ENCODE measurements around the gene TMEM214. TPM values are rescaled to one million over a fixed set of nuclear protein-coding genes. Genes with fewer than 3 reads are reported as not detected.
A peak's percentile ranks its signal among the peaks of the same experiment; 100 is the strongest.

The TMEM214 gene, protein sequence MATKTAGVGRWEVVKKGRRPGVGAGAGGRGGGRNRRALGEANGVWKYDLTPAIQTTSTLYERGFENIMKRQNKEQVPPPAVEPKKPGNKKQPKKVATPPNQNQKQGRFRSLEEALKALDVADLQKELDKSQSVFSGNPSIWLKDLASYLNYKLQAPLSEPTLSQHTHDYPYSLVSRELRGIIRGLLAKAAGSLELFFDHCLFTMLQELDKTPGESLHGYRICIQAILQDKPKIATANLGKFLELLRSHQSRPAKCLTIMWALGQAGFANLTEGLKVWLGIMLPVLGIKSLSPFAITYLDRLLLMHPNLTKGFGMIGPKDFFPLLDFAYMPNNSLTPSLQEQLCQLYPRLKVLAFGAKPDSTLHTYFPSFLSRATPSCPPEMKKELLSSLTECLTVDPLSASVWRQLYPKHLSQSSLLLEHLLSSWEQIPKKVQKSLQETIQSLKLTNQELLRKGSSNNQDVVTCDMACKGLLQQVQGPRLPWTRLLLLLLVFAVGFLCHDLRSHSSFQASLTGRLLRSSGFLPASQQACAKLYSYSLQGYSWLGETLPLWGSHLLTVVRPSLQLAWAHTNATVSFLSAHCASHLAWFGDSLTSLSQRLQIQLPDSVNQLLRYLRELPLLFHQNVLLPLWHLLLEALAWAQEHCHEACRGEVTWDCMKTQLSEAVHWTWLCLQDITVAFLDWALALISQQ
- 21.0 TPM for total RNA-seq

DNA sequence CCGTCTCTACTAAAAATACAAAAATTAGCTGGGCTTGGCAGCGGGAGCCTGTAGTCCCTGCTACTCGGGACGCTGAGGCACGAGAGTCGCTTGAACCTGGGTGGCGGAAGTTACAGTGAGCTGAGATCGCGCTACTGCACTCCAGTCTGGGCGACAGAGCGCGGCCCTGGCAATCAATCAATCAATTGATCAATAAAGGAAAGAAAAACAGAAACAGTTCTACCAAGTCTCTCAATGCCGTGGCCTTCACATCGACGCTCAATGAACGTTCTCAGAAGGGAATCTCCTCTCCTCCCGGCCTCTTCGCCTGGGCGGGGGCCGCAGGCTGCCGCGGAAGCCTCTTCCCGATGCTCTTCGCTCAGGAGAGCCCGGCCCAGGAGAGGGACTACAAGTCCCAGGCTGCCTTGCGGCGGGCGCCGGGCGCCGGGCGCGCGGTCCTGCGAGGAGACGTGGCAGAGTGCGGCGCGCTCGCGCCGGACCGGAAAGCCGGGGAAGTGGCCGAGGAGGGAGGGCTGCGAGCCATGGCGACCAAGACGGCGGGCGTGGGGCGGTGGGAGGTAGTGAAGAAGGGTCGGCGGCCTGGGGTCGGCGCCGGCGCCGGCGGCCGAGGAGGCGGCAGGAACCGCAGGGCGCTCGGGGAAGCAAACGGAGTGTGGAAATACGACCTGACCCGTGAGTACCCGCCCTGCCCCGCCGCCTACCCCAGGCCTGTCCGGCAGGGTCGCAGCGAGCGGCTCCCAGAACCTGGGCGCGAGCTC is at the start of gene TMEM214:
TSS of gene TMEM214 (plus strand) at position 471 of the 758 bp plus-strand sequence. CDS start at position 522, 51 bp downstream.
- DNase-seq: peak; percentile 92

DNA sequence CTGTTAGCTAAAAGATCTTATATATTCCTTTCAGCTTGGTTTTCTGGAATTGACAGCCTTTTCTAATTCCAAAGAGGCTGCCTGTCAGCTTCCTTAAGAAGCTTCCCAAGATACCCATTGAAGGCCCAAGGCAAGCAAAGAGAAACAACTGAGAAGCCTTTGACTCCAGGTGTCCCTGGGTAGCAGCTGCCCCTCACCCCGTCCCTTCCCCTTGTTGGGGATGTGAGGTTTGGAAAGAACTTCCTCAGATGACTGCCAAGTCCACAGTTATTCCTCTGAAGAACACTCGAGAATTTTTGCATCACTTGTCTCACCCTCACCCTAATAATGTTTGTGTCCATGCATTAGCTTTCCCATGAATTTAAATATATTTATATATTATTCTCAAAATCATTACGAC is 49.0 kb upstream of the TMEM214 start:
- no peak for DNase-seq

DNA sequence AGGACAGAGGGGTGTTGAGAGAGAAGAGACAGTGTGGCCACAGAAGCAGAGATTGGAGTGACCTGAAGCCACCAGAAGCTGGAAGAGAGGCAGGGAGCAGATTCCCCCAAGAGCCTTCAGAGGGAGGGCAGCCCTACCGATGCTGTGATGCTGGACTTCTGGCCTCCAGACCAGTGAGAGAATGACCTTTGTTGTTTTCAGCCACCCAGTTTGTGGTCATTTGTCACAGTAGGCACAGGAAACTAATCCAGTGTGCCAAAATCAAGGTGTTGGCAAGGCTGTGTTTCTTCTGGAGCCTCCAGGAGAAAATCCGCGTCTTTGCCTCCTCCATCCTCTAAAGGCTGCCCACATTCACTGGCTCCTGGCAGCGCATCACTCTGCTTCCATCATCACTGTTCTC is 47.0 kb upstream of the TMEM214 start:
- DNase-seq: no peak

DNA sequence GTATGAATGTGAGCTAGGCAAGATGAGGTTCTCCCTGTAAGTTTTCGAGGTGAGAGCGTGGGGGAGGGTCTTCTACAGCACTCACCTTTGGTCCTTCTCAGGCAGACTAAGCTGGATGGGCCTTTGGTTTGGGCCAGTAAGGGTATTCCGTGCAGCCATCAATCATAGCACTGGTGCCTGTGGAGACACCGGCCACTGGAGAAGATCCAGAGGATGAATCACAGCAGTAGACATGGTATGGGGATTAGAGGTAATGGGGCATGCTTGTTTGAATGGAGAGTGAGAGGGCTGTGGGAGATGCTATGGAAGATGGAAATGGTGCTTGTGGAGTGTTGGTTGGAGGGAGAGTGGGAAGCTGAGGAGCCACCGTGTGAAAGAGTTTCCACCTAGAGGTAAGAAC is 46.2 kb upstream of the TMEM214 start:
- DNase-seq: no peak

DNA sequence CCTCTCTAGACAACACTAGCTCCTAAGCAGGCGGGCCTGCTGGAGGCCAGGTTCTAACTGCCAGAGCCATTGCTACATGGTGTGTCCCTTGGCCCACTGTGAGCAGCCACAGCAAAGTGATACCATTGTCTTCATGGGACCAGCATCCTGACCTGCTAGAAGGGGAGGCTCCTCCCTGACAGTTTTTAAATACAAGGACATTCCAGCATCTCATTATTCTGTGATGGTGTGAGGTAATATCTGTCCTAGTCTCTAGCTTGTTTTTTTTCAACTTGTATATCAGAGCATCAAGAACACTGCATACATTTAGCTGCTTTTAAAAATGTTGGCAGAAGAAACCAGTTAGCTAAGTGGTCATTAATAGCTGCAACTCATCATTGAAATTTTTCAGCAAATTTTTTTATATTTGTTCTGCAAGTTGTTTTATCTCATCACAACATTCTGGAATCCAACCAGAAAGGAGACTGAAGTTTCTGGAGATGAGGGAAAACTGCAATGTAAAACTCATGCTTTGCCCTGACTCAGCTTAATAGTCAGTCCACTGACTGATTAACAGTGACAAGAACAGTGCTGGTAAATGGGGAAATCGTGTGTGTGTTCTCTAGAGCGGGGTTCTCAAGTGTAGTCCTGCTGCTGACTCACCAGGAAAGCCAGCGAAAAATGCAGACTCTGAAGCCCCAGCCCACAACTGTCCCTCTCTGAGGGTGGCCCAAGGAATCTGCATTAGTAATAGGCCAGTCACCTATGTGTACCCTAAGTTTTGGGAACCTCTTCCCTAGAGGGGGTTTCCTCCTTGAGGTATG is 44.5 kb upstream of the TMEM214 start:
- no peak for DNase-seq

DNA sequence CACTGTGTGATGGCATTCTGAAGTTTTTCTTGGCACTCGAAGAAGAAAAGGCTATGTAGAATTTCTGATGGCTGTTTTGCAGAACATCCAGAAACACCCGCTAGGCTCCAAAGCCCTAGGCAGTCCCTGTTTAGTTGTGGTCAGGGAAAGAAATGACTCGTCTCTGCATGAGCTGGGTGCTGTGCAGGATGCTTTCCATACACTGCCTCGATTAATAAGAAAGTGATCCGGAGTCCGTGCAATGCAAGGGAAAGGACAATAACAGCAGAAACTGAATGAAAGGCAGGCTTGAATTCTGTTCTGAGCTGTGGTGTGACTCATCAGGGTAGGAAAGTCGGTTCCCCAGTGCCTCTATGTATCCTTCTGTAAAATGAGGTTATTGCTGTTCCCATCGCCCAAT is 43.6 kb upstream of the TMEM214 start:
- no peak for DNase-seq

DNA sequence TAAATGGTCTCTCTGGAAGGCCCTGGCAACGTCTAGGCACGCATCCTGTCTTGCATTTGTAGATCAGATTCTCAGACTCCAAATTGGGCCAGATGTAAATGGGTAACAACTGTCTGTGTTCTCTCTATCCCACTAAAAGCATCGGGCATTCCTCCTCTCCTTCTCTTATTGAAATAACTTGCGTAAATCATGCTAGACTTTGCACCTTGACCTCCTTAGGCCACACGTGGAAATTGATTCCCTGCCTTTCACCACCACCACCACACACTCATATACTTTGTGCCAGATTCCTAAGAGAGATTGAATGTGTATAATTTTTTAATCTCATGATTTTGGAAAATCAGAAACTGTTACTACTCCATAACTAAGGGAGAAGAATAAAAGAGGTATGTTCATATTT is 41.0 kb upstream of the TMEM214 start:
- DNase-seq: no peak

DNA sequence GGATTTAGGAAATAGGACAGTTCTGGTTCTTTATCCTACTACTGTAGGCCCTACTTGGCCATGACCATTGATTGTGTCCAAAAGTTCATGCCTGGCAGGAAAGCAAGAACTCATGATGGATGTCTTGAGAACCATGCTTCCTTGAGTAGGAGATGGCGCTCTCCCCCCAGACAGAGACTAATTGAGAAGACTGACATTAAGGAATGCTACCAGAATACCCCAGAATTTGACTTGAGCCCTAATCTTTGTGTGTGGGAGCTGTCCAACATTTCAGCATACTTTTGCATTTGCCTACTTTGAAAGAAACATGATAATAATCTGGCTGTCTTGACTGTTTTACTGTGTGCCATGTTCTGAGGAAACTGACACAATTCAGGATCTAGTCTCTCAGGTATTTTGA is 39.0 kb upstream of the TMEM214 start:
- no peak for DNase-seq

DNA sequence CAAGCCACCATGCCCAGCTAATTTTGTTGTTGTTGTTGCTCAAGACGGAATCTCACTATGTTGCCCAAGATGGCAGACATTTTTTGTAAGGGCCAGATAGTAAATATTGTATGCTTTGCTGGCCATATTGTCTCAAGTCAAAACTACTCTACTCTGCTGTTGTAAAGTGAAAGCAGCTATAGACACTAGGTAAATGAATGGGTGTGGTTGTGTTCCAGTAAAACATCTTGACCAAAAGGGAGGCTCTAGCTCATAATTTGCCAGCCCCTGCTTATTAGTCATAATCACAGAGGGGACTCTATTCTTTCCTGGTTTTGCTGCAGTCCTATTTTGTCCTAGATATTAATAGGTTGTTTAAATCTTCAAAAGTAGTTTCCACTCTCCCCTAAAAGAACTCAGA is 37.8 kb upstream of the TMEM214 start:
- DNase-seq: no peak

DNA sequence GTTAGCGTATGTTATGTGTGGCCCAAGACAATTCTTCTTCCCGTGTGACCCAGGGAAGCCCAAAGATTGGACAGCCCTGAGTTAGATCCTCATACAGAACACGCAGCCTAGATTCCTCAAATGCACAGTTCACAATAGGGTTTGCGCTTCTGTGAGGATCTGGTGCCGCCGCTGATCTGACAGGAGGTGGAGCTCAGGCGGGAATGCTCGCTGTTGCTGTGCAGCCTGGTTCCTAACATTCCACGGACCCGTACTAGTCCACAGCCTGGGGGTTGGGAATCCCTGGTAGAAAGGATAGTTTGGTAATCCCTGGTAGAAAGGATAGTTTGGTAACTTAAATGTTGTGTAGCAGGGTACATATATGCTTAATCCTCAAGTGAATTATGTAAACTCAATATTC is 35.4 kb upstream of the TMEM214 start:
- no peak for DNase-seq

DNA sequence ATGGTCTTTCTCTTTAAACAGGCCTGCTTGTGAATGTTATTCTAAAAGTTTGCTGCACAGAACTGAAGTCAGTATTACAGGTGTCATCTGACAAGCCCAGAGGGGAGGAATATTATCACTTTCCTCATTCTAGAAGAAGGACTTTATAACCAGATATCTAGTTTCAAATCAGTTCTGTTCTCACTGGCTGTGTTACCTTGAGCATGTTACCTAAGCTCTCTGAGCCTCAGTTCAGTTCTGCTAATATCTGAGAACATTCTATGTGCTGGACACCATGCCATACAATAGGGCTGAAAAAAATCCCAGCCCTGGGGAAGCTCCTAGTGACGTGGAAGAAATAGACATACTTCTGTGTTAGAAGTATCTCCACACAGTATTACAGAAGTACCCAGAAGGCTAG is 34.4 kb upstream of the TMEM214 start:
- DNase-seq: no peak

DNA sequence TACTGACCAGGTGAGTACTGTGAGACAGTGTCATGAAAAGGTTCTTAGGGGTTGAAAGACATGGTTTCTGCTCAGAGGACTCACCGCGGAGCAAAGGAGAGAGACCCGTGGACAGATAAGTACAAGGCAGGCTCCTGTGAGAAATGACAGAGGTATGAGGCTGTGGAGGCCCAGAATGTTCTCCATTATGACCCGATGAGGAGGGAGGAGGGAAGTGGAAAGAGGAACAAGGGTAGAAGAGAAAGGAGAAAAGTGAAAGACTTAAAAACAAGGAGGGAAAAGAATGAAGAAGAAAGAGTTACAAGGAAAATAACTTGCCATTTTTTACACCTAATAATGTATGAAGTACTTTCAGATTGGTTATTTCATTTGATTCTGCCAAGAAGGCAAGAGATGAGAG is 32.5 kb upstream of the TMEM214 start:
- no peak for DNase-seq

DNA sequence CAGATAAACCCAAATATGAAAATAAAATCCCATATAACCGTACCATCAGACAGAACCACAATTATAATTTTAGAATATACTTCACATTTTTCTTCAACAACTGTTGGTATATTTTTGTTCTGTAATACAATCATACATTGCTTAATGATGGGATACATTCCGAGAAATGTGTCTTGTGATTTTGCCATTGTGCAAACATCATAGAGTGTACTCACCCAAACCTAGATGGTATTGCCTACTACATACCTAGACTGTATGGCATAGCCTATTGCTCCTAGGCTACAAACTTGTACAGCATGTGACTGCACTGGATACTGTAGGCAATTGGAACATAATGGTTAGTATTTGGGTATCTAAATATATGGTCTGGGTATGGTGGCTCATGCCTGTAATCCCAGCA is 31.8 kb upstream of the TMEM214 start:
- DNase-seq: no peak

DNA sequence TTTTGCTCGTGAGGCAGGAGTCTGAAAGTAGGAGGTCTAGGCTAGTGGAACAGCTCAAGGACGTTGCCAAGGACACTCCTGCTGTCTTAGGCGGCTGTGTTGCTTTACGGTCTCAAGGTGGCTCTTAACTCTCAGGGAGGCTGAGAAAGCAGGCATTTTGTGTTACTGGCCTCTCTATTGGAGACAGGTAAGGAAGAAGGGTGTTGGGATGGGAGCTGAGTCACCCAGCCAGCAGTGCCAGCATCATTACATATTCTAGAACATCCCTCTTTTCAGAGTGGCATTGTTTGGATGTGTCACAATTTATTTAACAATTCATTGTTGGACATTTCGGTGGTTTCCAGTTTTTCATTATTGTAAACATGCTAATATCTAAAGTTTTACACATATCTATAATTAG is 30.8 kb upstream of the TMEM214 start:
- no peak for DNase-seq

DNA sequence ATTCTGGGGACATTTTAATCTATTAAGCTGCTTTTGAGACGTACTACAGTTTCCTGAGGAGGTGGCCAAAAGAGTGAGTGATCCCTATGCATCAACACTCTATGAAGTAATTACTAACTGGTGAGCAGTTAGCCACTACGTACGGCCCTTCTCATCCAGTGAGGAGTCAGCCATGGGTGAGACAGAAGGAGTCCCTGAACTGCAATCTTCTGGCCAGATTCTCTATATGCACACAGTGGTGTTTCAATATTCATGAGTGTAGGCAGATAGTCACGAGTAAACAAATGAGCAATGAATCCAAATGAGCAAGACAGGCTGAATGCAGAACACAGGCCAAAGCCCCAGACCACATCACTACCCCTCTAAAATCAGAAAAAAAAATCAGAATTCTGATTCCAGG is 29.8 kb upstream of the TMEM214 start:
- no peak for DNase-seq

DNA sequence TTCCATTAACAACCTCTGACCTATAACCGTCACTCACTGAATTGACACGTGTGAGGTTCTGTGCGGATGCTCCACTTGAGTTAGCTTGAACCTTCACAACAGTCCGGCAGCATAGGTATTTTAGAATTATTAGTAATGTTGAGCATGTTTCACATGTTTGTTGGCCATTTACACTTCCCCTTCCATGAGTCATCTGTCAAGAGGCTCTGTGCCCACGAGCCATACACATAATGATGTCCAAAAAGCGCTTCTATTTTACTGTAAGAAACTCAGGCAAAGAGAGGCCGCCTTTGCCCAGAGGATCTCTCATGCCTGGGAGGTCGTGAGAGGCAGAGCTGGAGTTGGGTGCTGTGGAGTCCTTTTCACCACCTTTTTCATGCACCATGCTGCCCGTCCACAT is 28.9 kb upstream of the TMEM214 start:
- DNase-seq: no peak

DNA sequence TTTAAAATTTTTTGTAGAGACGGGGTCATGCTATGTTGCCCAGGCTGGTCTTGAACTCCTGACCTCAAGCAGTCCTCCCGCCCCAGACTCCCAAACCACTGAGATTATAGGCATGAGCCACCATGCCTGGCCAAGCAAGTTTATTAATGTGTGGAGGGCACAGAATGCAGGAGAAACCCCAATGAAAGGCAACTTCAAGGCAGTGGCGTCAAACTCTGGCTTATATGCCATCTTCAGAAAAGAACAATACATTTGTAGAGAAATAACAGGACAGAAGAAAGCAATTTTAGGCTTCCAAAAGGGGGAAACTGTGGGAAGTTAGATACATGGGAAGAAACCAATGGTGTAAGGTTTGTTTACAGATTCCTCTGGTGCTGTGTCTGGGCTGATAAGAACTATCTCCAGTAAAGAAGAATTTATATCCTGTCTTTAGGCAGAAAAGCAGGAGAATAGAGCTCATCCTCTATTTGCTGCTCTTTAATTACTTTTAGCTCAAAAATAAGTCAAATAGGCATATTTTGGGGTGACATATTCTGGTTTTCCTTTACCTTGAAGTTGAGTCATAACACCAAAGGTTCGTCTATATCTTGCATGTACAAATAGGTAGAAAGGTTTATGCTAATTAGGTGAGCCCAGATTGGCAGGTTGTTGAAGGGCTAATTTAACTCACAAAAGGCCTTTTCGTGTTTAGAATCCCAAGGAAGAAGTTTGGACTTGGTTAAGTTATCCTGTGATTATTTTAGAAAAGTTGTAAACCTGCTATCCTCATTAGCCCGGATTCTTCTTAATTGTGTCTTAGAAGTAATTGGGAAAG is 26.0 kb upstream of the TMEM214 start:
- no peak for DNase-seq

DNA sequence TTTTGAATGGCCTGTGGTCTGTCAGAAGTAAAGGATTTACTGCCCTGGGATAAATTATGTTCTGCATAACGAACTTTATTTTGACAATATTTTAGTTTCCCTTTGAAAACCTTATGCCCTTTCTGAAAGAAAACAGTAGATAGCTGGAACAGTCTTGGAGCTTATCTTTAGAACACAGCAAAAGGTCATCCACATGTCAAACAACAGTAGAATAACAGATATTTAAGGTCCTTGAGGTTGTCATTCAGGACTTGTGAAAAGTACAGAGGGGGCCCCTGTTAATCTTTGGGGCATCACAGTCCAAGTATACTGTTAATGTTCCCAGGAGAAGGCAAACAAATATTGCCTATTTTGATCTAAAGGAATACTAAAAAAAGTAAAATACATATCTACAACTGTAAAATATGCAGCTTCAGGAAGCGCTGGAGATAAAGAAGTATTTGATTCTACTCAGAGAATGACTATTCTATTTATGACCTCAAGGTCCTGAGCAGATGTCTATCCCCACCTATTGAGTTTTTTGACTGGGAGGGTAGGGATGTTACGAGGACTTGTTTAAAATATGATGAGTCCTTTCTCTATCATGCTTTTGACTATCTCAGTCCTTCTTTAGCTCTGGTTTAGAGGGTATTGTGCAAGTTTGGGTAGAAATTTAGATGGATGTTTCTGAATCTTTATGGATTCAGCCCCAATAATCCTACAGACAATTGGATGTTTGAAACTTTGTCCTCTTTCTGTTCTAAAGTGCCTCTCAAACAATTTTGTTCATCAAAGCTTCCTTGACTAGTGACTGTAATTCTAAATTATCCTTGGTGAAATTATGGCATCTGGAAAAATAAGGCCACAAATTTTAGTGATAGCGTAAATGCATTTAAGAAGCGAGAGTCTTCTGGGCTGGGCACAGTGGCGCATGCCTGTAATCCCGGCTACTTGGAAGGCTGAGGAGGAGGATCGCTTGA is 25.1 kb upstream of the TMEM214 start:
- no peak for DNase-seq

DNA sequence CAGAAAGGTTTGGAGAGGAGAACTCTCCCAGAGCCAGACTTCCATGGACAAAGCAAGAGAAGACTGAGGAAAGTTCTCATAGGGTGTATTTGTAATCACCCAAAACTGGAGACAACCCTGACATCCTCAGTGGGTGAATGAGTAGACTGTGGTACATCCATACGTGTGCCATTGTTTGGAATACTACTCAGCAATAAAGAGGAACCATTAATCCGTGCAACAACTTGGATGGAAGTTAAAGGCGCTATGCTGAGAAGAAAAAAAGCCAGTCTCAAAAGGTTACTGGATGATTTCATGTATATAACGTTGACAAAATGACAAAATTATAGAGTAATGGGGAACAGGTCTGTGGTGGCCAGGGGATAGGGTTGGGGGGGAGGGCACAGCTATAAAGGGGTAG is 24.1 kb upstream of the TMEM214 start:
- DNase-seq: no peak

DNA sequence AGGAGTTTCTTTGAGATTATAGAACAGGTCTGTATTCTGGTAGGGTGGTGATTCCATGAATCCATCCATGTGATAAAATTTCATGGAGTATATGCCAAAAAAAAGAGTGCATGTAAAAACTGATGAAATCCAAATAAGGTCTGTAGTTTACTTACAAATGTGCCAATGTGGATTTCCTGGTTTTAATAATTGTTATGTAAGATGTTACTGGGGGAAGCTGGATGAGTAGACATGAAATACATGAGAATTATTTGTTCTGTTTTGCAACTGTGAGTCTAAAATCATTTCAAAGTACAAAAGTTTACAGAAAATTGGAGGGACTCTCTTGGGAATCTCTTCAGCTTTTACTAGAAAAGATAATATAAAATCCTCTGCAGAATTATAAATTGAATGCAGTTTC is 23.7 kb upstream of the TMEM214 start:
- DNase-seq: no peak
